Nephron progenitor cell (in vitro differentiated cells): ENCODE measurements around the gene STAT1.
A peak's percentile ranks its signal among the peaks of the same experiment; 100 is the strongest.

ENCODE experiments used
- DNase-seq: peaks from one replicate; pipeline ENCODE4 v3.0.0; 2021
- H3K27ac Mint-ChIP-seq: 2 replicates; pipeline ENCODE4 v1.8.0; 2021; ENCODE audit warnings: mild to moderate bottlenecking, moderate library complexity, mixed read lengths
- H3K27me3 Mint-ChIP-seq: 2 replicates; pipeline ENCODE4 v1.8.0; 2021; ENCODE audit warnings: mild to moderate bottlenecking, low read depth, mixed read lengths; ENCODE audit not compliant: poor library complexity
- H3K36me3 Mint-ChIP-seq: 2 replicates; pipeline ENCODE4 v1.8.0; 2021; ENCODE audit warnings: low read depth, mixed read lengths
- H3K4me1 Mint-ChIP-seq: 2 replicates; pipeline ENCODE4 v1.8.0; 2021; ENCODE audit warnings: mixed read lengths
- H3K4me3 Mint-ChIP-seq: 2 replicates; pipeline ENCODE4 v1.8.0; 2021; ENCODE audit warnings: mild to moderate bottlenecking, moderate library complexity, mixed read lengths
- H3K9me3 Mint-ChIP-seq: 2 replicates; pipeline ENCODE4 v1.8.0; 2021; ENCODE audit warnings: mild to moderate bottlenecking, moderate library complexity, mixed read lengths
- CTCF ChIP-seq: fragments of 200-600 bp; sonication (generic); IDR thresholded peaks from 2 replicates; pipeline ENCODE4 v1.5.0; 2021; ENCODE audit warnings: antibody characterized with exemption

Gene STAT1

GRCh38 chr2:190932514-190932913, 81.5 kb downstream of the STAT1 start:
- peaks cover 13% of the 10 kb centered on the region for H3K4me1 Mint-ChIP-seq
- no peak overlapping the region for H3K4me3 Mint-ChIP-seq
- H3K27ac Mint-ChIP-seq: no peak overlapping the region
- no peaks in the 10 kb centered on the region for H3K27me3 Mint-ChIP-seq
- DNase-seq: no peak
- no peak for TF ChIP-seq CTCF
- H3K36me3 Mint-ChIP-seq: peaks cover 27% of the 10 kb centered on the region
- no peaks in the 10 kb centered on the region for H3K9me3 Mint-ChIP-seq

- Mint-ChIP-seq H3K4me1 (peaks cover 13% of the 10 kb centered on the region), H3K36me3 (peaks cover 37% of the 10 kb centered on the region), H3K4me3 (no peak overlapping the region), H3K27me3 (no peaks in the 10 kb centered on the region), H3K9me3 (no peaks in the 10 kb centered on the region), H3K27ac (peak overlapping the region; percentile 92)
- DNase-seq: no peak
- no peak for TF ChIP-seq CTCF
Observed at GRCh38 chr2:190930411-190930810, 83.6 kb downstream of the STAT1 start.

- Mint-ChIP-seq H3K27ac (peak overlapping the region; percentile 92), H3K36me3 (peaks cover 42% of the 10 kb centered on the region), H3K27me3 (no peaks in the 10 kb centered on the region), H3K4me1 (peaks cover 13% of the 10 kb centered on the region), H3K9me3 (no peaks in the 10 kb centered on the region), H3K4me3 (no peak overlapping the region)
- DNase-seq: no peak
- TF ChIP-seq CTCF: no peak
Observed at GRCh38 chr2:190929919-190930318, 84.1 kb downstream of the STAT1 start.

GRCh38 chr2:190927301-190927700, 86.7 kb downstream of the STAT1 start:
- H3K36me3 Mint-ChIP-seq: peaks cover 61% of the 10 kb centered on the region
- peak overlapping the region; percentile 16 for H3K27ac Mint-ChIP-seq
- TF ChIP-seq CTCF: no peak
- H3K9me3 Mint-ChIP-seq: no peaks in the 10 kb centered on the region
- no peak overlapping the region for H3K4me3 Mint-ChIP-seq
- peaks cover 8% of the 10 kb centered on the region for H3K4me1 Mint-ChIP-seq
- H3K27me3 Mint-ChIP-seq: no peaks in the 10 kb centered on the region
- no peak for DNase-seq

- Mint-ChIP-seq H3K9me3 (no peaks in the 10 kb centered on the region), H3K27ac (no peak overlapping the region), H3K4me1 (no peaks in the 10 kb centered on the region), H3K36me3 (peaks cover 60% of the 10 kb centered on the region), H3K4me3 (no peak overlapping the region), H3K27me3 (no peaks in the 10 kb centered on the region)
- no peak for TF ChIP-seq CTCF
- no peak for DNase-seq
Observed at GRCh38 chr2:190922376-190922775, 91.6 kb downstream of the STAT1 start.

GRCh38 chr2:190920085-190920484, 93.9 kb downstream of the STAT1 start:
- Mint-ChIP-seq H3K27me3 (no peaks in the 10 kb centered on the region), H3K4me3 (no peak overlapping the region), H3K36me3 (peaks cover 68% of the 10 kb centered on the region), H3K4me1 (no peaks in the 10 kb centered on the region), H3K9me3 (no peaks in the 10 kb centered on the region), H3K27ac (no peak overlapping the region)
- no peak for TF ChIP-seq CTCF
- DNase-seq: no peak
